ENCODE measurements around the gene KIF27.
"Not testable (repeated sequence)": the region's sequence is repeated elsewhere in the genome, so short reads cannot be mapped to it uniquely, and the experiment has no call there.

Gene KIF27

GRCh38 chr9:83932011-83932410, 10.8 kb upstream of the KIF27 start:
- no peak for DNase-seq (ENCODE audit: low read depth, low spot score)

- DNase-seq (ENCODE audit: low read depth, low spot score), result no peak
Observed at GRCh38 chr9:83930881-83931280, 9.6 kb upstream of the KIF27 start.

GRCh38 chr9:83927591-83927990, 6.4 kb upstream of the KIF27 start:
- DNase-seq (ENCODE audit: low read depth, low spot score), result no peak

GRCh38 chr9:83920469-83920926, 734 bp downstream of the KIF27 start:
- DNase-seq (ENCODE audit: low read depth, low spot score), result peak; percentile 68

GRCh38 chr9:83919111-83919510, 2.1 kb downstream of the KIF27 start:
- DNase-seq (ENCODE audit: low read depth, low spot score), result no peak

GRCh38 chr9:83912194-83912593, 9.0 kb downstream of the KIF27 start:
- DNase-seq (ENCODE audit: low read depth, low spot score), result peak; percentile 34

- DNase-seq (ENCODE audit: low read depth, low spot score), result no peak
Observed at GRCh38 chr9:83906144-83906543, 15.1 kb downstream of the KIF27 start.

- DNase-seq (ENCODE audit: low read depth, low spot score), result not testable (repeated sequence)
Observed at GRCh38 chr9:83900615-83901014, 20.6 kb downstream of the KIF27 start.

- not testable (repeated sequence) for DNase-seq (ENCODE audit: low read depth, low spot score)
Observed at GRCh38 chr9:83894301-83894700, 26.9 kb downstream of the KIF27 start.

GRCh38 chr9:83886498-83886897, 34.7 kb downstream of the KIF27 start:
- DNase-seq (ENCODE audit: low read depth, low spot score), result not testable (repeated sequence)

GRCh38 chr9:83885559-83886240, 35.5 kb downstream of the KIF27 start:
- DNase-seq (ENCODE audit: low read depth, low spot score), result peak; percentile 58

GRCh38 chr9:83881687-83882408, 39.4 kb downstream of the KIF27 start:
- not testable (repeated sequence) for DNase-seq (ENCODE audit: low read depth, low spot score)

- DNase-seq (ENCODE audit: low read depth, low spot score), result not testable (repeated sequence)
Observed at GRCh38 chr9:83875559-83875958, 45.7 kb downstream of the KIF27 start.

GRCh38 chr9:83849895-83850294, 71.3 kb downstream of the KIF27 start:
- DNase-seq (ENCODE audit: low read depth, low spot score), result not testable (repeated sequence)

- not testable (repeated sequence) for DNase-seq (ENCODE audit: low read depth, low spot score)
Observed at GRCh38 chr9:83837070-83837643, 84.1 kb downstream of the KIF27 start.

GRCh38 chr9:83830426-83831071, 90.7 kb downstream of the KIF27 start:
- DNase-seq (ENCODE audit: low read depth, low spot score), result not testable (repeated sequence)

- DNase-seq (ENCODE audit: low read depth, low spot score), result peak; percentile 56
Observed at GRCh38 chr9:83824986-83825623, 96.1 kb downstream of the KIF27 start.

- DNase-seq (ENCODE audit: low read depth, low spot score), result peak; percentile 80
Observed at GRCh38 chr9:83817356-83818278, 103.6 kb downstream of the KIF27 start, which contains the start of gene GKAP1. Gene GKAP1 (minus strand): TSS chr9:83817769. CDS start chr9:83806517, 11,252 bp downstream.

- not testable (repeated sequence) for DNase-seq (ENCODE audit: low read depth, low spot score)
Observed at GRCh38 chr9:83817011-83817355, 104.2 kb downstream of the KIF27 start.

GRCh38 chr9:83815120-83815519, 106.1 kb downstream of the KIF27 start:
- not testable (repeated sequence) for DNase-seq (ENCODE audit: low read depth, low spot score)

All from astrocyte of the hippocampus (primary cell).